HepG2 (cell line): Measurements from ENCODE around the gene ZNF189. TPM values are rescaled to one million over a fixed set of nuclear protein-coding genes. Genes with fewer than 3 reads are reported as not detected.

Experiments used
- MBNL3 ChIP-seq: fragments of 250-450 bp; sonication (Bioruptor Pico); conservative IDR thresholded peaks from 2 replicates; pipeline ENCODE4 v1.8.0; 2022; ENCODE audit warnings: mild to moderate bottlenecking, inconsistent platforms
- MEF2D ChIP-seq: sonication (generic); formaldehyde crosslinking; IDR thresholded peaks from 2 replicates; pipeline ENCODE4 v1.5.1; 2020; ENCODE audit warnings: mild to moderate bottlenecking, missing genetic modification reagents
- TBL1XR1 ChIP-seq: fragments of 150-350 bp; IDR thresholded peaks from 2 replicates; pipeline ENCODE4 v1.6.1; 2014; ENCODE audit warnings: borderline replicate concordance, low read length; ENCODE audit not compliant: partially characterized antibody
- TCF7L2 ChIP-seq: IDR thresholded peaks from 2 replicates; pipeline ENCODE4 v1.6.1; 2011; ENCODE audit warnings: mild to moderate bottlenecking, low read depth, low read length, moderate library complexity
- TRIM24 ChIP-seq: sonication (generic); formaldehyde crosslinking; IDR thresholded peaks from 2 replicates; pipeline ENCODE4 v1.8.0; 2022; ENCODE audit warnings: mild to moderate bottlenecking, missing genetic modification reagents
- ZNF646 ChIP-seq: sonication (generic); formaldehyde crosslinking; IDR thresholded peaks from 2 replicates; pipeline ENCODE4 v1.9.0; 2021; ENCODE audit warnings: mild to moderate bottlenecking, missing genetic modification reagents
- ZUFSP ChIP-seq: sonication (generic); formaldehyde crosslinking; IDR thresholded peaks from 2 replicates; pipeline ENCODE4 v1.9.0; 2021; ENCODE audit warnings: missing genetic modification reagents, mild to moderate bottlenecking, borderline replicate concordance
- polyA plus RNA-seq, 8 experiments: library from polyadenylated mRNA; depleted of rRNA in 3 of 8; stranded (reverse) in 7 of 8; unstranded in 1 of 8; fragments of >200 nt; fragmentation: Illumina TruSeq in 4 of 8; extraction: Trizol in 4 of 8; gene quantifications; 2 replicates each; pipeline versions ENCODE4 v1.2.1 to v1.2.3, GENCODE V29; 2011 to 2016; ENCODE audit warnings: low read depth in 4 of 8, missing spikeins in 1 of 8, mixed read lengths in 1 of 8; ENCODE audit not compliant: insufficient read depth in 1 of 8
- total RNA-seq, 5 experiments: library from RNA; depleted of rRNA; stranded (reverse); fragments of >200 nt; fragmentation: Illumina TruSeq; extraction: Trizol; gene quantifications; 2 replicates each; pipeline ENCODE4 v1.2.3, GENCODE V29; 2016; ENCODE audit warnings: low read depth in 1 of 5
- TF ChIP-seq, protein P1 (sequence below): IDR thresholded peaks from 2 replicates; pipeline ENCODE4 v1.6.1; 2016; ENCODE audit warnings: missing genetic modification reagents, missing compliant biosample characterization
- TF ChIP-seq, protein P2 (sequence below): sonication (generic); formaldehyde crosslinking; IDR thresholded peaks from 2 replicates; pipeline ENCODE4 v1.4.0; 2020; ENCODE audit warnings: low read depth, missing genetic modification reagents
- TF ChIP-seq, protein P3 (sequence below): sonication (generic); formaldehyde crosslinking; IDR thresholded peaks from 2 replicates; pipeline ENCODE4 v1.5.0; 2020; ENCODE audit warnings: missing genetic modification reagents, mild to moderate bottlenecking, borderline replicate concordance

Gene ZNF189
- total and polyA plus RNA-seq, 2 of the 13 experiments (the other 11 are each of a cell fraction or from before 2014, with no cell fraction given), result 8.4 to 50.0 TPM

- TF ChIP-seq ZUFSP (CRISPR knock-in tag), result no peak
- no peak for TF ChIP-seq MBNL3 (CRISPR knock-in tag)
- TF ChIP-seq TRIM24 (CRISPR knock-in tag), result no peak
- TF ChIP-seq, protein P1, sequence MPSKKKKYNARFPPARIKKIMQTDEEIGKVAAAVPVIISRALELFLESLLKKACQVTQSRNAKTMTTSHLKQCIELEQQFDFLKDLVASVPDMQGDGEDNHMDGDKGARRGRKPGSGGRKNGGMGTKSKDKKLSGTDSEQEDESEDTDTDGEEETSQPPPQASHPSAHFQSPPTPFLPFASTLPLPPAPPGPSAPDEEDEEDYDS (CRISPR knock-in tag), result peak; percentile 94
- peak; percentile 56; the same call in 1 of the 2 replicates for TF ChIP-seq ZNF646
- TF ChIP-seq, protein P2, sequence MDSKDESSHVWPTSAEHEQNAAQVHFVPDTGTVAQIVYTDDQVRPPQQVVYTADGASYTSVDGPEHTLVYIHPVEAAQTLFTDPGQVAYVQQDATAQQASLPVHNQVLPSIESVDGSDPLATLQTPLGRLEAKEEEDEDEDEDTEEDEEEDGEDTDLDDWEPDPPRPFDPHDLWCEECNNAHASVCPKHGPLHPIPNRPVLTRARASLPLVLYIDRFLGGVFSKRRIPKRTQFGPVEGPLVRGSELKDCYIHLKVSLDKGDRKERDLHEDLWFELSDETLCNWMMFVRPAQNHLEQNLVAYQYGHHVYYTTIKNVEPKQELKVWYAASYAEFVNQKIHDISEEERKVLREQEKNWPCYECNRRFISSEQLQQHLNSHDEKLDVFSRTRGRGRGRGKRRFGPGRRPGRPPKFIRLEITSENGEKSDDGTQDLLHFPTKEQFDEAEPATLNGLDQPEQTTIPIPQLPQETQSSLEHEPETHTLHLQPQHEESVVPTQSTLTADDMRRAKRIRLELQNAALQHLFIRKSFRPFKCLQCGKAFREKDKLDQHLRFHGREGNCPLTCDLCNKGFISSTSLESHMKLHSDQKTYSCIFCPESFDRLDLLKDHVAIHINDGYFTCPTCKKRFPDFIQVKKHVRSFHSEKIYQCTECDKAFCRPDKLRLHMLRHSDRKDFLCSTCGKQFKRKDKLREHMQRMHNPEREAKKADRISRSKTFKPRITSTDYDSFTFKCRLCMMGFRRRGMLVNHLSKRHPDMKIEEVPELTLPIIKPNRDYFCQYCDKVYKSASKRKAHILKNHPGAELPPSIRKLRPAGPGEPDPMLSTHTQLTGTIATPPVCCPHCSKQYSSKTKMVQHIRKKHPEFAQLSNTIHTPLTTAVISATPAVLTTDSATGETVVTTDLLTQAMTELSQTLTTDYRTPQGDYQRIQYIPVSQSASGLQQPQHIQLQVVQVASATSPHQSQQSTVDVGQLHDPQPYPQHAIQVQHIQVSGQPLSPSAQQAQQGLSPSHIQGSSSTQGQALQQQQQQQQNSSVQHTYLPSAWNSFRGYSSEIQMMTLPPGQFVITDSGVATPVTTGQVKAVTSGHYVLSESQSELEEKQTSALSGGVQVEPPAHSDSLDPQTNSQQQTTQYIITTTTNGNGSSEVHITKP (CRISPR knock-in tag), result no peak; the same call in 1 of the 2 replicates
- TF ChIP-seq MEF2D (CRISPR knock-in tag), result peak; percentile 89
- TF ChIP-seq, protein P3, sequence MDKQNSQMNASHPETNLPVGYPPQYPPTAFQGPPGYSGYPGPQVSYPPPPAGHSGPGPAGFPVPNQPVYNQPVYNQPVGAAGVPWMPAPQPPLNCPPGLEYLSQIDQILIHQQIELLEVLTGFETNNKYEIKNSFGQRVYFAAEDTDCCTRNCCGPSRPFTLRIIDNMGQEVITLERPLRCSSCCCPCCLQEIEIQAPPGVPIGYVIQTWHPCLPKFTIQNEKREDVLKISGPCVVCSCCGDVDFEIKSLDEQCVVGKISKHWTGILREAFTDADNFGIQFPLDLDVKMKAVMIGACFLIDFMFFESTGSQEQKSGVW (CRISPR knock-in tag), result 0 out of 2 replicates have a peak, but pooled peaks have one; percentile 9
- TF ChIP-seq TBL1XR1, result peak; percentile 73
- no peak for TF ChIP-seq TCF7L2
Measured at GRCh38 chr9:101398068-101398929, at the start of gene ZNF189, which contains the start of gene MRPL50 (continued).
